Activated naive CD4-positive, alpha-beta T cell treated with anti-CD3 and anti-CD28 coated beads, Interleukin-2, amount 50 U/mL, for 72 hours (primary cell): ENCODE results near the gene TRIM38. TPM values are rescaled to one million over a fixed set of nuclear protein-coding genes. Genes with fewer than 3 reads are reported as not detected.

ENCODE experiments used
- ATAC-seq, 2 donors: fragments of 150-1000 bp; cut with Tn5 transposase; 2 replicates each; pipeline ENCODE4 v1.10.0; 2021; ENCODE audit warnings: mild to moderate bottlenecking in 2 of 2, moderate library complexity in 2 of 2
- DNase-seq, 2 donors: peaks; one replicate each; pipeline ENCODE4 v3.0.0; 2021 to 2022; ENCODE audit warnings: low spot score in 2 of 2
- H3K27ac Mint-ChIP-seq, 2 donors: one replicate each; pipeline ENCODE4 v1.8.0; 2022; ENCODE audit warnings: mild to moderate bottlenecking in 2 of 2, mixed read lengths in 2 of 2
- H3K36me3 Mint-ChIP-seq, 2 donors: one replicate each; pipeline ENCODE4 v1.8.0; 2022; ENCODE audit warnings: mixed read lengths in 2 of 2
- H3K9me3 Mint-ChIP-seq, 2 donors: one replicate each; pipeline ENCODE4 v1.8.0; 2022; ENCODE audit warnings: mixed read lengths in 2 of 2
- total RNA-seq, 2 donors: library from RNA; stranded (reverse); gene quantifications; one replicate each; pipeline ENCODE4 v1.2.3, GENCODE V29; 2022

Gene TRIM38
- total RNA-seq, 2 donors from 2014 or later: 37.7 to 39.8 TPM

GRCh38 chr6:25954756-25955155 is 7.8 kb upstream of the TRIM38 start:
- no peak for ATAC-seq
- H3K36me3 Mint-ChIP-seq: peaks cover 19 to 24% of the 10 kb centered on the region in 2 donors

GRCh38 chr6:25956226-25956625 is 6.4 kb upstream of the TRIM38 start:
- Mint-ChIP-seq H3K36me3 (peaks cover 29 to 34% of the 10 kb centered on the region in 2 donors), H3K27ac (no peak overlapping the region), H3K9me3 (peaks cover 22 to 35% of the 10 kb centered on the region in 2 donors)
- no peak for DNase-seq
- no peak for ATAC-seq

More at GRCh38 chr6:25954756-25955155, 7.8 kb upstream of the TRIM38 start:
- Mint-ChIP-seq H3K27ac (no peak overlapping the region), H3K9me3 (peaks cover 15 to 26% of the 10 kb centered on the region in 2 donors)
- no peak for DNase-seq

- DNase-seq (no peak), ATAC-seq (no peak)
- Mint-ChIP-seq H3K9me3 (peaks cover 22 to 30% of the 10 kb centered on the region in 2 donors), H3K36me3 (peaks cover 44 to 58% of the 10 kb centered on the region in 2 donors), H3K27ac (peak overlapping the region in 1 of 2 donors; percentile 94)
Measured at GRCh38 chr6:25958700-25959162, 3.9 kb upstream of the TRIM38 start.

GRCh38 chr6:25959890-25960536 is 2.6 kb upstream of the TRIM38 start:
- no peak for DNase-seq
- no peak for ATAC-seq
- Mint-ChIP-seq H3K36me3 (peaks cover 55 to 71% of the 10 kb centered on the region in 2 donors), H3K9me3 (peaks cover 22 to 30% of the 10 kb centered on the region in 2 donors), H3K27ac (peak overlapping the region in 1 of 2 donors; percentile 94)

- peak; percentile 50 to 65 for DNase-seq
- H3K36me3 Mint-ChIP-seq: peaks cover 55 to 74% of the 10 kb centered on the region in 2 donors
- ATAC-seq: peak; percentile 68 to 72
- peak overlapping the region; percentile 94 to 99 for H3K27ac Mint-ChIP-seq
- H3K9me3 Mint-ChIP-seq: peaks cover 22 to 30% of the 10 kb centered on the region in 2 donors
Measured at GRCh38 chr6:25960734-25961133, 1.9 kb upstream of the TRIM38 start.

GRCh38 chr6:25961619-25962148 is 918 bp upstream of the TRIM38 start:
- DNase-seq (no peak), ATAC-seq (no peak)
- Mint-ChIP-seq H3K36me3 (peaks cover 62 to 81% of the 10 kb centered on the region in 2 donors), H3K27ac (peak overlapping the region; percentile 94 to 99), H3K9me3 (peaks cover 22 to 30% of the 10 kb centered on the region in 2 donors)

GRCh38 chr6:25963426-25964123 is 973 bp downstream of the TRIM38 start:
- ATAC-seq (no peak), DNase-seq (no peak)
- peaks cover 16 to 24% of the 10 kb centered on the region in 2 donors for H3K9me3 Mint-ChIP-seq
- peaks cover 75 to 93% of the 10 kb centered on the region in 2 donors for H3K36me3 Mint-ChIP-seq
- peak overlapping the region; percentile 94 for H3K27ac Mint-ChIP-seq

- peak overlapping the region in 1 of 2 donors; percentile 94 for H3K27ac Mint-ChIP-seq
Measured at GRCh38 chr6:25965058-25965457, 2.5 kb downstream of the TRIM38 start.

GRCh38 chr6:25966711-25967110 is 4.1 kb downstream of the TRIM38 start:
- Mint-ChIP-seq H3K9me3 (no peaks in the 10 kb centered on the region), H3K27ac (peak overlapping the region; percentile 79 to 80), H3K36me3 (peaks cover 77 to 89% of the 10 kb centered on the region in 2 donors)
- DNase-seq (no peak), ATAC-seq (peak; percentile 27 to 33)

More at GRCh38 chr6:25965058-25965457, 2.5 kb downstream of the TRIM38 start:
- Mint-ChIP-seq H3K36me3 (peaks cover 75 to 89% of the 10 kb centered on the region in 2 donors), H3K9me3 (peaks cover 11 to 13% of the 10 kb centered on the region in 2 donors)
- DNase-seq (no peak), ATAC-seq (no peak)

- DNase-seq: no peak
- Mint-ChIP-seq H3K9me3 (no peaks in the 10 kb centered on the region), H3K27ac (peak overlapping the region; percentile 12 to 80), H3K36me3 (peaks cover 72 to 90% of the 10 kb centered on the region in 2 donors)
- no peak for ATAC-seq
Measured at GRCh38 chr6:25968769-25969168, 6.2 kb downstream of the TRIM38 start.

GRCh38 chr6:25971187-25971821 is 8.7 kb downstream of the TRIM38 start:
- no peak for DNase-seq

GRCh38 chr6:25972128-25972527 is 9.5 kb downstream of the TRIM38 start:
- DNase-seq: no peak
- ATAC-seq: no peak
- Mint-ChIP-seq H3K36me3 (peaks cover 60 to 93% of the 10 kb centered on the region in 2 donors), H3K27ac (no peak overlapping the region), H3K9me3 (no peaks in the 10 kb centered on the region)

More at GRCh38 chr6:25971187-25971821, 8.7 kb downstream of the TRIM38 start:
- Mint-ChIP-seq H3K27ac (no peak overlapping the region), H3K9me3 (no peaks in the 10 kb centered on the region), H3K36me3 (peaks cover 60 to 93% of the 10 kb centered on the region in 2 donors)
- no peak for ATAC-seq

GRCh38 chr6:25972902-25973301 is 10.3 kb downstream of the TRIM38 start:
- H3K27ac Mint-ChIP-seq: no peak overlapping the region
- no peak for ATAC-seq

GRCh38 chr6:25973923-25974555 is 11.4 kb downstream of the TRIM38 start:
- ATAC-seq: no peak
- H3K27ac Mint-ChIP-seq: no peak overlapping the region
- peaks cover 41 to 81% of the 10 kb centered on the region in 2 donors for H3K36me3 Mint-ChIP-seq

More at GRCh38 chr6:25972902-25973301, 10.3 kb downstream of the TRIM38 start:
- Mint-ChIP-seq H3K36me3 (peaks cover 53 to 92% of the 10 kb centered on the region in 2 donors), H3K9me3 (no peaks in the 10 kb centered on the region)
- DNase-seq: no peak

GRCh38 chr6:25975923-25976560 is 13.4 kb downstream of the TRIM38 start:
- DNase-seq (no peak), ATAC-seq (peak; percentile 97 to 99)
- Mint-ChIP-seq H3K27ac (peak overlapping the region; percentile 44 to 94), H3K9me3 (no peaks in the 10 kb centered on the region), H3K36me3 (peaks cover 25 to 77% of the 10 kb centered on the region in 2 donors)

More at GRCh38 chr6:25973923-25974555, 11.4 kb downstream of the TRIM38 start:
- H3K9me3 Mint-ChIP-seq: no peaks in the 10 kb centered on the region
- no peak for DNase-seq

- peak overlapping the region; percentile 80 to 82 for H3K27ac Mint-ChIP-seq
- ATAC-seq (no peak), DNase-seq (no peak)
- H3K36me3 Mint-ChIP-seq: peaks cover 34 to 71% of the 10 kb centered on the region in 2 donors
- H3K9me3 Mint-ChIP-seq: peaks cover 0 to 5% of the 10 kb centered on the region in 2 donors
Measured at GRCh38 chr6:25980935-25981334, 18.3 kb downstream of the TRIM38 start.
